ENCODE data around the gene ZNF415.
"Not testable (repeated sequence)": the region's sequence is repeated elsewhere in the genome, so short reads cannot be mapped to it uniquely, and the experiment has no call there.

Gene ZNF415

DNA sequence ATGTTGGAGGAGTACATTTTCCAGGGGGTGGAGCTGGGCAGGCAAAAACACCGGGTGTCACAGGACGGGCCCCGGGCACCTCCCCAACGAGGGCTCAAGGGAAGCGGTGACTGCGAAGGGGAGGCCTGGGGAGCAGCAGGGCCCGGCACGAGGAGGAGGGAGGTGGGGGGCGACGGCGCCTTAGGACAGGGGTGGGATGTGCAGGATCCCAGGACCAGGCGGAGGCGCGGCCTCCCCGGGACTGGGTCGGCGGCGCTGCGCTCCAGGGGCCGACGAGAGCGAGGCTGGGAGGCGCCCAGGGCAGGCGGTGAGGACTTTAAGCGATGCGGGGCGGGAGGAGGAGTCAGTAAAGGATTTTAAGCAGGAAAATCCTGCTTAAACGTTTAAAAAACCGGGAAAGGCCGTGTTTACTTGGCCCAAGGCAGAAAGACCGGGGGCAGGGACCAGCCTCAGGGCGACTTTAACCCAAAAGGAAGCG, 29.9 kb downstream of the ZNF415 start:
- no peak for DNase-seq (ENCODE audit: low spot score)

DNA sequence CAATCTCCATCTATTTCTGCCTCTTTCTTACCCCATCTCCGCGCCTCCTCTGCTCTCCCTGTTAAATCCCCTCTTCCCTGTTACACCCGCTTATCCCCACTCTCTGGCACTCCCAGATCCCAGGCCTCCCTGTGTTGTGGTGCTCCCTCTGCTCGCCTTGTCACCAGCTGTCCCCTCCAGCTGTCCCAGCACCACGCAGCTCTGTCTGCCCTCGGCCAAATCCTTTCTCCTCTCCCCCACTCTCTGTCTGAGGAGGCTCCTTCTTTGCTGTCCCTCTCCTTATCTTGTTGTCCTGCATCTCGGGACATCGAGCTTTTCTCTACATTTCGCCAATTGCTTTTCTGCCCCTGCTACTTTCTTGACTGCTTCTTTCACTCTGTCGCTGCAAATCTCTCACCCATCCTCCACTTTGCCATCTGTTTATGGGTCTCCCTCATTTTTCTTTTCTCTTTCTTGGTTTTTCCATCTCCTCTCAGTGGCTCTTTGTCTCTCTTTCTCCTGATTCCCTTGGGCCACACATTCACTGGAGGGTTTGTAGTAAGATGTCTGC, 30.4 kb downstream of the ZNF415 start:
- DNase-seq (ENCODE audit: low spot score) = no peak

DNA sequence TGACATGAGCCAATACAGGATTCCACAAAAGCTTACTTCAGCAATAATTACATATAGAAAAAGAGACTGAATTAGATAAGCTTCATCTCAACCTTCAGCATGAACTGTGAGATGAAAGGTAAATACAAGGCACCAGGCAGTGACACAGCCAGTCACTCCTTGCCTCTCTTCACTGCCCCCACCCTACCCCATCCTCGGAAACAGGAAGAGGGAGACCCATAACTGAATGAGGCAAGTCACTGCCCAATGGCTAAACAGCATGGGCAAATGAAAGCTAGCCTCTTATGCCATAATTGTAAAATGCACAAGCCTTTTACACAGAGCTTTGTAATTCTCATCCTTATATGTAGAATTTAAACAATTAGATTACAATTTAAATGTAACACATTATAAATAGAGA, 31.2 kb downstream of the ZNF415 start:
- no peak for DNase-seq (ENCODE audit: low spot score)

DNA sequence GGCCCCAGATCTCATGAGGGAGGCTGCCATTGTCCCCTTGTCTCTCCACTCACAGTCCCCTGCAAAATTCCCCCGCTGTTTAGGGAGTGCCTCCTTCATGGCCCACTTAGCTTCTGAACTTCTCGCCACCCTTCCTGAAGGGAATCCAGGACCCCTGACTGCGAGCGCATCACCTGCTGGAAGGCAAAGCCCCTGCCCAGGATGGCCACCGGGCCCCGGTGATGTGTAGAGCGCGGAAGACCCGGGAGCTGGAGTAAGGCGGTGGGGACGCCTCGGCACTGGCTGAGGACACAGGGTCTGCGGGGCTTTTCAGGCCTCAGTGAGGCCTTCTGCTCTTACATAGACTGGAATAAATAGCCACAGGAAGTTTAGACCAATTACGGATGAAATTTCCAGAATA, 34.1 kb downstream of the ZNF415 start:
- DNase-seq (ENCODE audit: low spot score) = not testable (repeated sequence)

DNA sequence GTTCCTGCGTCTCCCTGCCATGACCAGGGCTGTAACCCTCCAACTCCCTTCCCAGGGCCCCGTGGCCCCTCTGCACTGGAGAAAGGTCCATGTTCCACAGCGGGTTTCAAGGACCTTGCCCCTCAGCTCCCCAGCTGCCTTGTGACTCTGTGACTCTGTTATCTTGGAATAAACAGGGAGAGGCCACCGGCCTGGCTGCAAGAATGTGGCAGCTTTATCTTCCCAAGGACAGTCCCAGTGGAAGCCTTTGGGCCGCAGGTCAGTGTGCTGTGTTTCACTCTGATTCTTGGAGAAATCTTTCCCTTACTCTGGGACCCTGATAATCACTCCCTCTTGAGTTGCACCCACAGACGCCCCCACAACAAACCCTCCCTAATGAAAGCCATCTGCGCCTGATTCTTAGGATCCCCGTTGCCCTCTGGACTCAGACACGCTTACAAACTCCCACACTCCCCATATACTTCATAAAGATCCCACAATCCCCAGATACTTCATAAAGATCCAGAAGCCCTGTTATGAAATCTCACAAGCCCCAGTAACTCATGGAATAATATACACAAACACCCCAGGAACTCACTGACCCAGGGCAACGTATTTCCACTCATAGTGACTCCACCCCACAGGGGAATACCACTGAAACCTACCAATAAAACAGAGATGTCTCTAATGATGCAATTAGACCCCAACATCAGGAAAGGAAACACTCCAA, 35.6 kb downstream of the ZNF415 start:
- not testable (repeated sequence) for DNase-seq (ENCODE audit: low spot score)

DNA sequence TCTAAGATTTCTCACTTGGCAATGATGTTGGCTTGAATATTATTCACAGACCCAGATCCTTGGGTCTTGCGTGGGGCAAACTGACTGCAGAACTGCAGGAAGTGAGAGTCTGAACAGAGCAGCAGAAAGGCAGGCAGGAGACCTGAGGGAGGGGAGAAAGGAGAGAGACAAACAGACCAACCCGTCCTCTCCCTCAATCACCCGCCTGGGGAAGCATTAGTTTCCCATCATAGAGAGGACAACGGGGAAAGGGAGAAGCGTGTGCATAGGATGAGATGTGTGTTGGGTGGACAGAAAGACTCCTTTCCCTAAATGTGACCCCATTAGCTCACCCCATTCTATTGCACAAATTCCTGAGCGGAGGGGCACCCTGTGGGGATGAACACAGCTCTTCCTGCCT, 36.1 kb downstream of the ZNF415 start:
- DNase-seq (ENCODE audit: low spot score) = not testable (repeated sequence)

DNA sequence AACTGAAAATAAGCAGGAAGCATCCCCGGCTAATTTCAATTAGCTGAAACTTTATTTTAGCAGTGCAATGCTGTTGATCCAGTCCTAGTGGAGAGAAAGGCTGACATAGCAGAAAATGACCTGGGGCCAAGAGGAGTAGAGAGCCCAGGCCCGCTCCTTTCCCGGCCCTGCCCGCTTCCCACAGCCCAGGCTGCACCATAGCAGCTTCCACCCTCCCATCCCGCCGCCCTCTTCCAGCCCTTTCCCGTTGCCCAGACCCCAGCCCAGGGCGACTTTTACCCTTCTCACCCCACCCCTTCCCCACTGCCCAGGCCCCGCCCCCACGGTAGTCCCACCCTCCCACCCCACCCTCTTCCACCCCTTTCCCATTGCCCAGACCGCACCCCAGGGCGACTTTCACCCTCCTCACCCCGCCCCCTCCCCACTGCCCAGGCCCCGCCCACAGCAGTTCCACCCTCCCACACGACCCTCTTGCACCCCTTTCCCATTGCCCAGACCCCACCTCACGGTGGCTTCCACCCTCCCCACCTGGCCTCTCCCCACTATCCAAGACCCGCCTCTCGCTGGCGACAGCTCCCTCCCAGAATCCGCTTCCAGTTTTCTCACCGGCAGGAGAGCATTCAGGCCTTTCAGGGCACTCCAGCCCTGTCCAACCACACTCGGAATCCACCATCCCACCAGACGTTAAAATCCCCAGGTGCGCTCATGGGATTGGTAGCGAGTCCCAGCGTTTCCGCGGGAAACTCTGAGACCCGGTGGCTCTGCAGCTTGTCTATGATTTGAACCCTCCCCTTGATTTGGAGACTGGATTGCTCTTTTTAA, 37.7 kb downstream of the ZNF415 start:
- DNase-seq (ENCODE audit: low spot score) = no peak

DNA sequence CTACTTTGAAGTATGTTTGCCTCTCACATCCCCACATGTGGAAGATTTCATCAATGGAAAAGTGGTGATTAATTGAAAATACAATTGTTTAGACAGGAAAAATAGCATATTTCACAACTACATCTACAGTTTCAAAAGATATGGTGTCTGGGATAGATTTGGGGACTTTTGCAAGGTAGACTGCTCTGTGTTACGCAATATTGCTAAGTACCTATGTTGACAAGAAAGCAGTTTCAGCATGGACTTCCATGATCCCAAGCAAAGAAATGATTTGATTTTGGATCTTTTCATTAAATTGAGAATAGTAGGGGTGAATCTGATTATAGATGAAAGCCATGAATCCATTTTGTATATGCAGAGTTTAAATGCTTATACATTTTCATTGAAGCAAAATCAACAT, 40.0 kb downstream of the ZNF415 start:
- no peak for DNase-seq (ENCODE audit: low spot score)

DNA sequence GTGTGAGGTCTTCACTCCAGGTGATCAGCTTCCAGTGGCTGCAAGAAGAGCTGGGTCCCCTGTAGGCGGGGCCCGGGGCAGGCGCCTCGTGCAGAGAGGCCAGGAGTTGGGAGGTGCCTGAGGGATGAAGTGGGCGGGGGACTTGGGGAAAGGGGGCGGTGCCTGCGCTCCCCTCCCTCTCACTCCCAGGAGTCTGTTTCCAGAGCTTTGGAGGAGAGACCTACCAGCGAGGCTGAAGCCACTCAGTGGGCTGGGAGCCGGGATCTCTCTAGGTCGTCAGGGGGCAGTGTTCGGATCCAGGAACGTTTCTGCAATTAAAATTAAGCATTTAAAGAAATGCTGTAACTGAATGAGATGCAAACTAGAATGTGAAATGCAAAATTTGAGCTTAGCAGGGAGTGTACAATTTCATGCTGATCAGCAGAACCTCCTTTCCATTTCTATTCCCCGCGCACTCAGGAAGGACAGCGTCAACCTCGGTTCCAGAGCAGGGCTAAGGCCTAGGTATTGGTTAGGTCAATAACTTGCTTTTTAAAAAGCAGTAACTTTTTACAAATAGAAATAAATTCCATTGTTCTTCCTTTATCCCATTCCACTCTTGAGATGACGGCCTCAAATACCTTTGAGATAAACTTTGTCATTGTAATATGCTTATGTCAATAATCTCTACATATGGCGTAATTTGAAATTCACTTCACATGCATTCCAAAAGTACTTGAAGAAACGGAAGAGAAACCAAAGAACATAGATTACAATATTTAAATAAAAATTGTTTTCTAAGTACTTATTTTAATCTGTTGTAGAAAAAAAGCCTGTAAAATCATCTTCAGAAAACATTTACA, 41.1 kb downstream of the ZNF415 start:
- DNase-seq (ENCODE audit: low spot score) = no peak

DNA sequence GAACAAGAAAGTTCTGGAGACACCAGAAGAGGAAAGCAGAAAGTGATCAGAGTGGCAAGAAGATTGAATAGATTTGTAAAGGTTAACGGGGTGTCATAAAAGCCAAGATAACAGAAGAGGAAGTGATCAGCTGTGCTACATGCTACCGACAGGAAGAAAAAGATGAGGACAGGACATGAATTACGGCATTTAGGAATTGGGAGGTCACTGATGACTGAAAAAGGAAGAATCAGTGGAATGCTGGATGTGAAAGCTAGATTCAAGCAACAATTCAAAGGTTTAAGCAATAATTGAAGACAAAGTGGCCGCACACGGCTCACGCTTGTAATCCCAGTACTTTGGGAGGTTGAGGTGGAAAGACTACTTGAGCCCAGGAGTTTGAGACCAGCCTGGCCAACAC, 44.6 kb downstream of the ZNF415 start:
- DNase-seq (ENCODE audit: low spot score) = no peak

DNA sequence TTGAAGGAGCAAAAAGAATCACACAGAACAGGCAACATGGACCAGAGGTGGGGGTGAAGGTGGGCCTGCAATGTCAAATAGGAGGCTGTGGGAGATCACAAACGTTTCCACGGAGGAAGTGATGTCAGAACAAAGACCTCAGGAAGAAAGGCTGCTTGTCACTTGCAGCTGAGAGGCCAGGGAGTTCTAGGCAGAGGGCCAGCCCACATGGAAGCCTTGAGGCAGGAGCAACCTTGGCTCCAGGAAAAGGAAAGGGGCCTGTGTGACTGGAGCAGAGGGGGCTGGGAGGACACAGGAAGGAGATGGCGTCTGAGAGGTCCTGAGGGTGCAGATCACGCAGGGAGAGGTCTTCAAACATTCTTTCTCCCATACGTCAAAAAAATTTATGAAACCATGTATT, 45.8 kb downstream of the ZNF415 start:
- DNase-seq (ENCODE audit: low spot score) = no peak

DNA sequence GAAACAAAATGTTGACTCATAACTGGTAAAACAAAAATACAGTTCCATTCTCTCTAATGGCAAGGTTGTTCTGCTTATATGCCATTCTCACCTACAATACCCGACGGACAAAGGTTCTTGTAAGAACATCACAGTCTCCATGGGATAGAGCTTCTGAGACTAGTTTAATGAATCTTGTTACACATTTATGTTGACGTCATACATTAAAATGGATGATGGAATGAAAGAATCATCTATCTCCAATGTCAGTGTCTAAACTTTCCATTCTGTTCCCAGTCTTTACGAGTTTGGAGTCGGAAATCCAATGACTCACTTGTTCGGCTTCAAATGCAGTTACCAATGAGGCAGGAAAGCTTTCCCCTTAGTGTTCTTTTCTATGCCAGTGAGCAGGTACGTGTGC, 47.2 kb downstream of the ZNF415 start:
- no peak for DNase-seq (ENCODE audit: low spot score)

DNA sequence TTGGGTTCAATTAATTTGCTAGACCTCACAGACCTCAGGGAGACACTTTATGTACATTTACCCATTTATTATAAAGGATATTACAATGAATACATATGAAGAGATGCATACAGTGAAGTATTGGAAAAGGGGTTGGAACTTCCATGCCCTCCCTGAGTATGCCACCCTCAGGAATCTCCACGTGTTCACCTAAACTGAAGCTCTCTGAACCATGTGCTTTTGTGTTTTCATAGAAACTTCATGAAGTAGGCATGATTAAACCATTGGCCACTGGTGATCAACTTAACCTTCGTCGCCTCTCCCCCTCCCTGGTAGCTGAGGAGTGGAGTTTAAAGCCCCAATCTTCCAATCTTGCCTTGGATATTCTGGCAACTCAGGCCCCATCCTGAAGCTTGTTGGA, 49.8 kb downstream of the ZNF415 start:
- no peak for DNase-seq (ENCODE audit: low spot score)

DNA sequence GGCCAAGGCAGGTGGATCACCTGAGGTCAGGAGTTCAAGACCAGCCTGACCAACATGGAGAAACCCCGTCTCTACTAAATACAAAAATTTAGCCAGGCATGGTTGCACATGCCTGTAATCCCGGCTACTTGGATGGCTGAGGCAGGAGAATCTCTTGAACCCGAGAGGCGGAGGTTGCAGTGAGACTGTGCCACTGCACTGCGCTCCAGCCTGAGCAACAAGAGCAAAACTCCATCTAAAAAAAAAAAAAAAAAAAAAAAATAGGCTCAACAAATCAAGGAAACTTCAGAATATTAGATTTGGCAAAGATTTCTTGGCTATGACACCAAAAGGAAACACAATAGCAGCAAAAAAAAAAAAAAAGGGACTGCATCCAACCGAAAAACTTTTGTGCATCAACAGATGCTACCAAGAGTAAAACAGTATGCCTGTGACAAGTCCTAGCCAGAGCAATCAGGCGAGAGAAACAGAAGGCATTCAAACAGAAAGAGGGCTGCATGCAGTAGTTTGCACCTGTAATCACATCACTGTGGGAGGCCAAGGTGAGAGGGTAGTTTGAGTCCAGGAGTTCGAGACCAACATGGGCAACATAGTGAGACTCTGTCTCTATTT, 53.3 kb downstream of the ZNF415 start:
- no peak for DNase-seq (ENCODE audit: low spot score)

DNA sequence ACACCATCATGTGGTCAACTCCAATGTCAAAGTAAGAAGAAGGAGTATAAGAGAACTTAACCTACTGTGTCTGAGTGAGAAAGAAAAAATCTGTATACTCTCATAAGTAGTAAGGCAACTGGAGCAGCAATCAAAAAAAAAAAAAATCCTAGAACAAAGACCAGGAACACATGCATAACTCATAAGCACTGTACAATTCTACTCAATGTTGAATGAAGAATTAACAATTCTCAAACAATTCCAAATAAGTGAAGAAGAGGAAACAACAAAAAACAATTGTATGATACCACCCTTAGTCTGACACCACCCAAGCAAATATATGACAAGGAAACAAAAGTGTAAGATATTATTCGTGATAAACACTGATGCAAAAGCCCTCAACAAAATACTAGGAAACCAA, 54.0 kb downstream of the ZNF415 start:
- DNase-seq (ENCODE audit: low spot score) = no peak

DNA sequence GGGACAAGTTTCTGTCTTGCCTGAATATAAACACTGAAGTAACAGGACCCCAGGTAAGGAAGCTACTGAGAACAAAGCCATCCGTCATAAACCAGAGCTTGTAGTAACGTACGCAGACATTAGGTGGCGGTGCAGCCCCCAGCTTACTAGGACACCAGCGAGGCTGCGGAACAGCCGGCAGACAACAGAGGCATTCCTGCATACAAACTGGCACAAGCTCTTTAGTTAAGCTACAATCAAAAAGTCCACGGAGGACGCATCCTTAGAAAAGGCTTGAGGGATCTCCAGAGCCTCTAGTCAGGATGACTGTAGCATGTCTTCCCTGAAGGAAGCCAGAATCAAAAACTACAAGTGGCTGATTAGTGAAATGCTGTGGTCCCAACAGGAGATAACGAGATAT, 55.7 kb downstream of the ZNF415 start:
- no peak for DNase-seq (ENCODE audit: low spot score)

DNA sequence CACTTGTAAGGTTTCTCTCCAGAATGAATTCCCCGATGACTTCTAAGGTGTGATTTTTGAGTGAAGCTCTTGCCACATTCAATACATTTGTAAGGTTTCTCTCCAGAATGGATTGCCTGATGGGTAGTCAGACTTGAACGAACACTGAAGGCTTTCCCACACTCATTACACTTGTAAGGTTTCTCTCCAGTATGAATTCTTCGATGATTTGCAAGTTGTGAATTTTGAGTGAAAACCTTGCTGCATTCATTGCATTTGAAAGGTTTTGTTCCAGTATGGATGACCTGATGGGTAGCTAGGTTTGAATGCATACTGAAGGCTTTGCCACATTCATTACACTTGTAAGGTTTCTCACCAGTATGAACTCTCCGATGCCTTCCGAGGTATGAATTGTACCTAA, 63.9 kb downstream of the ZNF415 start:
- DNase-seq (ENCODE audit: low spot score) = no peak

DNA sequence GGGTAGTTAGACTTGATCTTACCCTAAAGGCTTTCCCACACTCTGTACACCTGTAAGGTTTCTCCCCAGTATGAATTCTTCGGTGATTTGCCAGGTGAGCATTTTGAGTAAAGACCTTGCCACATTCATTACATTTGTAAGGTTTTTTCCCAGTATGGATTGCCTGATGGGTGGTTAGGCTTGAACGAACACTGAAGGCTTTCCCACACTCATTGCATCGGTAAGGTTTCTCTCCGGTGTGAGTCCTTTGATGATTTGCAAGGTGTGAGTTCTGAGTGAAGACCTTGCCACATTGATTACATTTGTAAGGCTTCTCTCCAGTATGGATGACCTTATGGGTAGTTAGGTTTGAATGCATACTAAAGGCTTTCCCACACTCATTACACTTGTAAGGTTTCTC, 64.5 kb downstream of the ZNF415 start:
- DNase-seq (ENCODE audit: low spot score) = no peak

DNA sequence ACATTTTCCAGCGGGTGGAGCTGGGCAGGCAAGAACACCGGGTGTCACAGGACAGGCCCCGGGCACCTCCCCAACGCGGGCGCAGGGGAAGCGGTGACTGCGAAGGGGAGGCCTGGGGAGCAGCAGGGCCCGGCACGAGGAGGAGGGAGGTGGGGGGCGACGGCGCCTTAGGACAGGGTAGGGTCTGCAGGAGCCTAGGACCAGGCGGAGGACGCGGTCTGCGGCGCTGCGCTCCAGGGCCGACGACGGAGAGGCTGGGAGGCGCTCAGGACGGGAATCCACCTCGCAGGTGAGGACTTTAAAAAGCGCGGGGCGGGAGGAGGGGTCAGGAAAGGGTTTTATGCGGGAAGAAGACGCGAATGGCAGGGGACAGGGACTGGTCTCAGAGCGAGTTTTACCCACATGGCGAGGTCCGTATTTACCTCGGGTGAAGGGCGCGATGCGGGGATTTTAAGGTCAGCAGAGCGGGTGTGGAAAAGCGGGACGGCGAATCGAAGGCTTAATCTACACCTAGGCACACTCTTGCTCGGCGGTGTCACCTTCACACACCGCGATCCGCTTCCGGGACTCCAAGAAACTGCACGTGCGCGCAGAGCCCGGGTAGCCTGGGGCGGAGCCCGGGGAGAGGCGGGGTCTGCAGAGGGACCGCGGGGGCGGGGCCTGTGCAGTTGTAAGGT, 74.7 kb downstream of the ZNF415 start:
- no peak for DNase-seq (ENCODE audit: low spot score)

Data from HuH-7 (cell line).